Measurements from ENCODE around the gene GHITM.

The GHITM gene

GRCh38 chr10:84135836-84136235 lies 3.5 kb upstream of the GHITM start:
- Histone ChIP-seq H3K27me3 (ENCODE audit: low read length) (no peaks in the 10 kb centered on the region), H3K36me3 (ENCODE audit: low read length) (no peaks in the 10 kb centered on the region), H4K20me1 (ENCODE audit: low read depth, low read length) (no peaks in the 10 kb centered on the region), H3K4me3 (ENCODE audit: insufficient read depth, low read length, poor library complexity, severe bottlenecking) (no peak overlapping the region), H3K27ac (ENCODE audit: low read depth, low read length) (no peak overlapping the region), H3F3A (ENCODE audit: insufficient read depth) (no peaks in the 10 kb centered on the region), H3K9ac (ENCODE audit: low read length) (no peak overlapping the region), H3K79me2 (ENCODE audit: insufficient read depth, low read length) (peaks cover 15% of the 10 kb centered on the region), H3K4me2 (ENCODE audit: low read depth, low read length, poor library complexity, severe bottlenecking) (no peak overlapping the region), H2AFZ (ENCODE audit: low read depth, low read length, severe bottlenecking) (no peak overlapping the region), H3K9me3 (ENCODE audit: insufficient read depth, low read length) (no peaks in the 10 kb centered on the region), H3K9me2 (replicated peaks; ENCODE audit: insufficient read depth, low read length) (no peaks in the 10 kb centered on the region)
- TF ChIP-seq EZH2phosphoT487 (conservative IDR thresholded peaks at IDR 0.05; ENCODE audit: low read length) (no peak), CTCF (IDR thresholded peaks at IDR 0.05; ENCODE audit: insufficient read depth, low read length, poor library complexity, severe bottlenecking) (no peak)

GRCh38 chr10:84137811-84138210 lies 1.5 kb upstream of the GHITM start:
- H3F3A ChIP-seq (ENCODE audit: insufficient read depth) = no peaks in the 10 kb centered on the region
- no peak overlapping the region for H3K4me2 ChIP-seq (ENCODE audit: low read depth, low read length, poor library complexity, severe bottlenecking)
- H3K9me3 ChIP-seq (ENCODE audit: insufficient read depth, low read length) = no peaks in the 10 kb centered on the region
- H3K9ac ChIP-seq (ENCODE audit: low read length) = no peak overlapping the region
- H3K4me3 ChIP-seq (ENCODE audit: insufficient read depth, low read length, poor library complexity, severe bottlenecking) = no peak overlapping the region
- H3K27ac ChIP-seq (ENCODE audit: low read depth, low read length) = no peak overlapping the region
- peak overlapping the region; percentile 100 for H2AFZ ChIP-seq (ENCODE audit: low read depth, low read length, severe bottlenecking)
- H3K36me3 ChIP-seq (ENCODE audit: low read length) = peaks cover 13% of the 10 kb centered on the region; the same call in 1 of the 2 replicates
- no peaks in the 10 kb centered on the region for H3K9me2 ChIP-seq (replicated peaks; ENCODE audit: insufficient read depth, low read length)
- no peaks in the 10 kb centered on the region for H4K20me1 ChIP-seq (ENCODE audit: low read depth, low read length)
- H3K27me3 ChIP-seq (ENCODE audit: low read length) = no peaks in the 10 kb centered on the region
- H3K79me2 ChIP-seq (ENCODE audit: insufficient read depth, low read length) = peaks cover 25% of the 10 kb centered on the region
- TF ChIP-seq EZH2phosphoT487 (conservative IDR thresholded peaks at IDR 0.05; ENCODE audit: low read length) (no peak), CTCF (IDR thresholded peaks at IDR 0.05; ENCODE audit: insufficient read depth, low read length, poor library complexity, severe bottlenecking) (no peak)

DNA sequence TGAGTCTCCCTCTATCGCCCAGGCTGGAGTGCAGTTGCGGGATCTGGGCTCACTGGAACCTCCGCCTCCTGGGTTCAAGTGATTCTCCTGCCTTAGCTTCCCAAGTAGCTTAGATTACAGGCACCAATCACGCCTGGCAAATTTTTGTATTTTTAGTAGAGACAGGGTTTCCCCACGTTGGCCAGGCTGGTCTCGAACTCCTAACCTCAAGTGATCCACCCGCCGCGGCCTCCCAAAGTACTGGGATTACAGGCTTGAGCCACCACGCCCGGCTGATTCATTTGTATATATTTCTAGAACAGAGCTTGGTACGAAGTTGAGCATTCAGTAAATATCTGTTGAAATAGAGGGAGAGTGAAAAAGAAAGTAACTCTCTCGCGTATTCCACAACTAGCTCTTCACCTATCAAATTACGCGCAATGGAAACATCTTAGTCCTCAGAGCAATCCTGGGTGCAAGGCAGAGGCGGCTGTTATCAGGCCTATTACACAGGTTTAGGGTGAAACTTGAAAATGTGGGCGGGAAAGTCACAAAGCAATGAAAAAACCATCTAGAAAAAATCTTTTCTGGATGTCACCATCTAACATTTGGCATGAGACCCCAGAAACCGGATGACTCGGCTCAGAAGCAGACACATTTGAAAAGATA lies 707 bp upstream of the GHITM start:
- H3K27ac ChIP-seq (ENCODE audit: low read depth, low read length) = no peak overlapping the region

More for the DNA sequence above, 707 bp upstream of the GHITM start:
- no peaks in the 10 kb centered on the region for H4K20me1 ChIP-seq (ENCODE audit: low read depth, low read length)
- no peaks in the 10 kb centered on the region for H3K9me3 ChIP-seq (ENCODE audit: insufficient read depth, low read length)
- H2AFZ ChIP-seq (ENCODE audit: low read depth, low read length, severe bottlenecking) = peak overlapping the region; percentile 100
- no peaks in the 10 kb centered on the region for H3K27me3 ChIP-seq (ENCODE audit: low read length)
- H3K4me3 ChIP-seq (ENCODE audit: insufficient read depth, low read length, poor library complexity, severe bottlenecking) = peak overlapping the region; percentile 41
- peak overlapping the region; percentile 57 for H3K4me2 ChIP-seq (ENCODE audit: low read depth, low read length, poor library complexity, severe bottlenecking)
- peaks cover 21% of the 10 kb centered on the region; the same call in 1 of the 2 replicates for H3K36me3 ChIP-seq (ENCODE audit: low read length)
- peaks cover 25% of the 10 kb centered on the region for H3K79me2 ChIP-seq (ENCODE audit: insufficient read depth, low read length)
- no peak overlapping the region for H3K9ac ChIP-seq (ENCODE audit: low read length)
- TF ChIP-seq CTCF (IDR thresholded peaks at IDR 0.05; ENCODE audit: insufficient read depth, low read length, poor library complexity, severe bottlenecking) = no peak
- no peak for TF ChIP-seq EZH2phosphoT487 (conservative IDR thresholded peaks at IDR 0.05; ENCODE audit: low read length)
- no peaks in the 10 kb centered on the region for H3F3A ChIP-seq (ENCODE audit: insufficient read depth)
- H3K9me2 ChIP-seq (replicated peaks; ENCODE audit: insufficient read depth, low read length) = no peaks in the 10 kb centered on the region

Measured in SU-DHL-6 (cell line).